Islet of Langerhans (tissue), 1 donor: ENCODE results near the gene ACTMAP.
"Not testable (repeated sequence)": the region's sequence is repeated elsewhere in the genome, so short reads cannot be mapped to it uniquely, and the experiment has no call there.

ENCODE experiments used
- FAIRE-seq: peaks from one replicate; lab custom pipeline; 2011; peaks lifted over from hg19 to GRCh38; lab: Jason Lieb, UNC

Gene ACTMAP

DNA sequence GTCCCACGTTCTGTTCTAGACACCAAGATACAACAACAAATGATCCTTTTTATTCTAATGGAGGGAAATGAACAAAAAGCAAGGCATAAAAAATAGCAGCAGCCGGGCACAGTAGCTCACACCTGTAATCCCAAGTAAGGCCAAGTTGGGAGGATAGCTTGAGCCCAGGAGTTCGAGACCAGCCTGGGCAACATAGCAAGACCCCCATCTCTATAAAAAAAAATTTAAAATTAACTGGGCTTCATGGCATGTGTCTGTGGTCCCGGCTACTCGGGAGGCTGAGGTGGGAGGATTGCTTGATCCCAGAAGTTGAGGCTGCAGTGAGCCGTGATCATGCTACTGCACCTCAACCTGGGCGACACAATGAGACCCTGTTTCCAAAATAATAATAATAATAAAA lies 26.1 kb upstream of the ACTMAP start:
- FAIRE-seq = no peak

DNA sequence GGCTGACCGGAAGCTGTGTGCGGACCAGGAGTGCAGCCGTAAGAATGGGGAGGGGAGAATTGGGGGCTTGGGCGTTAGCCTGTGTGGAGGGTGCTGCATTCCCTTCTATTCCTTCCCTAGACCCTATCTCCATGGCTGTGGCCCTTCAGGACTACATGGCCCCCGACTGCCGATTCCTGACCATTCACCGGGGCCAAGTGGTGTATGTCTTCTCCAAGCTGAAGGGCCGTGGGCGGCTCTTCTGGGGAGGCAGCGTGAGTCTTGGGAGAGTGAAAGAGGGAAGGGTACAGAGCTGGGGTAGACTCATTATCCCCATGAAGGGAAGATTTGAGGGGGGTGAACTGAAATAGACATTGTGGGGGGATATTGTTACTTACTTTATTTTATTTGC lies 25.4 kb upstream of the ACTMAP start:
- FAIRE-seq = no peak

DNA sequence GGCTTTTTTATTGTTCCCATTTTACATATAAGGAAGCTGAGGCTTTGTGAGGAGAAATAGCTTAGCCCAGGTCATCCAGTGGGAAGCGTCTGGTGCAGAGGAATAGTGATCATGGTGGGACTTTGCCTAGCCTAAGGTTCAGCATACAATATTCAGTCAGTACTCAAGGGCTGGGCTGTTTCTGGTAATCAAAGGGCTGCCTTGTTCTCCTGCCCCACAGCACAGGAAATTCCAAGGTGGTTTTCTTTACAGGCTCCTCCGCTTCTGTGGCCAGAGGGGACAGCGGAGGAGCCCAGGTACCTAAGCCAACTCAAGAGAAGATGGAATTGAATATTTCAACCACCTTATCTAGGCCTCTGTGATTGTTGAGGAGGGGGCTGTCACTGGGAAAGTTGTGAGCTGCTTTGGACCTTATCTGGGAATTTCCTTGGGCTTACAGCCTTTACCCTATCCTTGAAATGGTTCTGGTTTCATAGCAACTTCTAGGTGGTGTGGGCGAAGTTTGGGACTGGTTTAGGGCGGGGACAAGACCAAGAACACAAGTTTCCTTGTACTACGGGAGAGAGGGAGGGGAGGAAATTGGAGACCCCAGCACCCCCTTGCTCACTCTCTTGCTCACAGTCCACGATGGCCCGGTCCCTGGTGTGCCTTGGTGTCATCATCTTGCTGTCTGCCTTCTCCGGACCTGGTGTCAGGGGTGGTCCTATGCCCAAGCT lies 24.8 kb upstream of the ACTMAP start, which contains the start of gene MIA:
TSS of gene MIA (plus strand) at position 606 of the 716 bp plus-strand sequence. CDS start at position 628, 22 bp downstream.
- no peak for FAIRE-seq

DNA sequence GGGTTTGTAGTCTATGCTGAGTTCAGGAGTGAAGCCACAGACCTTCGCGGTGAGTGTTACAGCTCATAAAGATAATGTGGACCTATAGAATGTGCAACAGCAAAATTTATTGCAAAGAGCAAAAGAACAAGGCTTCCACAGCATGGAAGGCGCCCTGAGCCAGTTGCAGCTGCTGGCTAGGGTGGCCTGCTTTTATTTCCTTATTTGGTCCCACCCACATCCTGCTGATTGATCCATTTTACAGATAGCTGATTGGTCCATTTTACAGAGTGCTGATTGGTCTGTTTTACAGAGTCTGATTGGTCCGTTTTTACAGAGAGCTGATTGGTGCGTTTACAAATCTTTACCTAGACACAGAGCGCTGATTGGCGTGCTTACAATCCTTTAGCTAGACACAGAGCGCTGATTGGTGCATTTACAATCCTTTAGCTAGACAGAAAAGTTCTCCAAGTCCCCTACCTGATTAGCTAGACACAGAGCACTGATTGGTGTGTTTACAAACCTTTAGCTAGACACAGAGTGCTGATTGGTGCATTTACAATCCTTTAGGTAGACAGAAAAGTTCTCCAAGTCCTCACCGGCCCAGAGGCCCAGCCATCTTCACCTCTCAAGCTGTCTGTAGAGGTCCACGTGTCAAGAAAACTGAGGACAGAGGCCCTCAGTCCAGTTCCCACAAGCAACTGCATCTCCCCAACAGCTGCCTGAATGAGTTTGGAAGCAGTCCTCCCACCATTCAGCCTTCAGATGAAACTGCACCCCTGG lies 21.0 kb upstream of the ACTMAP start:
- not testable (repeated sequence) for FAIRE-seq

DNA sequence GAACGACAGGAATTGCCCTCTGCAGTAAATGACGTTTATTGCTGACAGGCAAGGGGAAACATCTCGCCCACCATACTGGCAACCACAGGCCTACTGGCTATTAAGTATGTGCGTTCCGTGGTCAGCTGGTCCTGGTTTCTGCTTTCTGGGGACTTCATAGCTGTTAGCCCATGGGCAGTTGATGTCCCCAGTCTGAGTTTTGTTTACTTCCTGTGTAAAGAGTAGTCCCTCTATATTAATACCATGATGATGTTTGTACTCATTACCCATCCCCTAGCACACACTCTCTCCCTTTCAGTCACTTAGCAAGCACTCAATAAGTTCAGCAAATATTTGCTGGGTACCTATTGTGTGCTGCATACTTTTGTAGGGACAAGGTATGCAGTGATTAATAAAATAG lies 18.6 kb upstream of the ACTMAP start:
- no peak for FAIRE-seq

DNA sequence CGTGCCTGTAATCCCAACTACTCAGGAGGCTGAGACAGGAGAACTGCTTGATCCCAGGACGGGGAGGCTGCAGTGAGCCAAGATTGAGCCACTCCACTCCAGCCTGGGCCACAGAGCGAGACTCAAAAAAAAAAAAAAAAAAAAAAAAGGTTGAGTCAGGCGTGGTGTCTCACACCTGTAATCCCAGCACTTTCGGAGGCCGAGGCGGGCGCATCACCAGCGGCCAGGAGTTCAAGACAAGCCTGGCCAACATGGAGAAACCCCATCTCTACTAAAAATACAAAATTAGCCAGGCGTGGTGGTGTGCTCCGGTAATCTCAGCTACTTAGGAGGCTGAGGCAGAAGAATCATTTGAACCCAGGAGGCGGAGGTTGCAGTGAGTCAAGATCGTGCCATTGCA lies 16.1 kb upstream of the ACTMAP start:
- not testable (repeated sequence) for FAIRE-seq

DNA sequence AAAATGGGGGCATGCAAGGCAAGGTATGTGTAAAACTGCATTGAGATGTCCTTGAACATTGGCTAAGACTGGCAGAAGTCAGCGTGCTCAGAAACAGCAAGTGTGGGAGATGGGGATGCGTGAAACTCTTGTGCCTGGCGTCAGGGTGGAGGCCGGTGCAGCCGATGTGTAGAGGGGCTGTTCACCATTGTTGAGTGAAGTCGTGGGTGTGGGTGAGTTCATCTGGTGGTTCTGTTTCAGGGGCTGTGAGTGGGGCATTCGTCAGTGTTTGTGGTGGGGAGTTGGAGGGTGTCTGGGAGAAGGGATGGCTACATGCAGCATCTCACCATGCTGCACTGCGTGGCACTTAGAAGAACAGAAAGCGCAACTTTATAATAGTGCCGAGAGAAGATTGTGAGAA lies 13.7 kb upstream of the ACTMAP start:
- no peak for FAIRE-seq

DNA sequence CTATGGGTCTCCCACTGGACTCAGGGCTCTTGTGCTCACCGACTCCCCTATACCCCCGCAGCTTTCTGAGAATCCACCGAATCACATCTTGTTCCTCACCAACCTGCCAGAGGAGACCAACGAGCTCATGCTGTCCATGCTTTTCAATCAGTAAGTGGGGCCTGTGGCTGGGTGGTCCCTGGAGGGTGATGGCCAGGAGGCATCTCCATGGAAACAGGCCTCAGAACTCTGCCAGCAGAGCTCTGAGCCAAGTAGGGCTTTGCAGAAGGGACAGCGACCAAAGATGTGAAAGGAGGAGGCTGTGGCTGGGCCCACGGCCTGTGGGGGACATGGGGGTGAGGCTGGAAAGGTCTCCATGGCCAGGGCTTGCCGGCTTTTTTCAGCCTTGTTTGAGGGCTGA lies 13.2 kb upstream of the ACTMAP start:
- no peak for FAIRE-seq

DNA sequence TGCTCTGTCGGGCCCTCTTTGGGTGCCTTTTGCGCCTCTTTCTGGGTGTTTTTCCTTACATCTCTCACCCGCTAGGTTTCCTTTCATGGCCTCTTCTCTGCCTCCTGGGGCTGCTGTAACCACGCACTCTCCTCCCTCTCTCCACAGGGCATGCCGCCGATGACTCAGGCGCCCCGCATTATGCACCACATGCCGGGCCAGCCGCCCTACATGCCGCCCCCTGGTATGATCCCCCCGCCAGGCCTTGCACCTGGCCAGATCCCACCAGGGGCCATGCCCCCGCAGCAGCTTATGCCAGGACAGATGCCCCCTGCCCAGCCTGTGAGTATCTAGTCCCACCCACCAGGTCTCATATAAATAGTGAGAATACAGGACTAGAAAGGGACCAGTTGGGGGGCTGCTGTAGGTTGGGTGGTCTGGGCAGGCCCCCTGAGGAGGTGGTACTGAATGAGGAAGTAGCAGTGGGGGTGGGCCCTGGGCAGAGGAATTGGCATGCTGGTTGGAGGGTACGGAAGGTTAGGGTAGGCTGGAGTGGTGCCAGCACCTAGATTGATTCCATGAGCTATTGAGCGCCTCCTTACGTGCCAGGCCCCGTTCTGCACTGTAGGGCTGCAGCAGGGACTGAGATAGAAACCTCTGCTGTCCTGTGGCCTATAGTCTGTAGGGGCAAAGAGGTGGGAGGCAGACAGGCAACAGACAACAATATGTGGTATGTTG lies 12.6 kb upstream of the ACTMAP start:
- no peak for FAIRE-seq

DNA sequence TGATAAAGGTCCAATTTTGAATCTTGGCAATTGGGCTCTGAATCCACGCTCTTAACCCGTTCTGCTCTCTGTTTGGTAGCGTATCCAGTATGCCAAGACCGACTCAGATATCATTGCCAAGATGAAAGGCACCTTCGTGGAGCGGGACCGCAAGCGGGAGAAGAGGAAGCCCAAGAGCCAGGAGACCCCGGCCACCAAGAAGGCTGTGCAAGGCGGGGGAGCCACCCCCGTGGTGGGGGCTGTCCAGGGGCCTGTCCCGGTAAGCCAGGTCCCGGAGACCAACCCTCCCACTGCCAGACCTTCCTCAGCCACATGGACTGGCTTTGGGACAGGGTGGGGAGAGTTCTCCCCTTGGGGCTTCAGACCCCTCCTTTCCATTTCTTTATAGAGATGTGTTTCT lies 9.1 kb upstream of the ACTMAP start:
- FAIRE-seq = no peak

DNA sequence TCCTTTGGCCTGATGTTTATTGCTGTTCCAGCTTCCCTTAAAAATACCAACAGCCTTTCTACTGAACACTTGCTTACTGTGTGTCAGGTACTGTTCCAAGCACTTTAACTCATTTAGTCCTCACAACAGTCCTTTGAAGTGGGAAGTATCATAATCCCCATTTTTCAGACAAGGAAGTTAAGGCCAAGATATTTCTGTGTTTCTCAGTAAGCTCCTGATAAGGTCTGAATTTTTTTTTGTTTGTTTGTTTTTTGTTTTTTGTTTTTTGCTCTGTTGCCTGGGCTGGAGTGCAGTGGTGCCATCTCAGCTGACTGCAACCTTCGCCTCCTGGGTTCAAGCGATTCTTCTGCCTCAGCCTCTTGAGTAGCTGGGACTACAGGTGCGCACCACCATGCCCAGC lies 8.2 kb upstream of the ACTMAP start:
- no peak for FAIRE-seq

DNA sequence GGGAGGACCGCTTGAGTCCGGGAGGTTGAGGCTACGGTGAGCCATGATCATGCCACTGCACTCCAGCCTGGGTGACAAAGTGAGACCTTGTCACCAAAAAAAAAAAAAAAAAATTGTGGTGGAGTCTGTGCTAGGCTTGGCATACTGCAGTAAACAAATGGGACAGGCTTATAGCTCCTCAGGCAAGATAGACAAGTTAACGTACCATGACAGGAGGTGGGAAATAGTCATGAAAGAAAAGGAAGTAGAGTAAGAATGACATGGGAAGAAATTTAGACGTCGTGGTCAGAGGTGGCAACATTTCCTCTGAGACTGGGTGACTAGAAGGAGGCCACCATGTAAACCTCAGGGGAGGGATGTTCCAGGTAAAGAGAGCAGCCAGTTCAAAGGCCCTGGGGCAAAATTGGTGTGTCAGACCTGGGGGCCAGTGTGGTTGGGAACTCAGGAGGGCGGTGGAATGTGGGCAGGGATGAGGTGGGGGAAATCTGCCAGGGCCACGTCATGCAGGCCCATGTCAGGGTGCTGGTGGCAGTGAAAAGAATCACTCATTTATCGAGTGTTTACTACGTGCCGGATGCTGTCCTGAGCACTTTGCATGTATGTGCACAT lies 6.3 kb upstream of the ACTMAP start:
- no peak for FAIRE-seq

DNA sequence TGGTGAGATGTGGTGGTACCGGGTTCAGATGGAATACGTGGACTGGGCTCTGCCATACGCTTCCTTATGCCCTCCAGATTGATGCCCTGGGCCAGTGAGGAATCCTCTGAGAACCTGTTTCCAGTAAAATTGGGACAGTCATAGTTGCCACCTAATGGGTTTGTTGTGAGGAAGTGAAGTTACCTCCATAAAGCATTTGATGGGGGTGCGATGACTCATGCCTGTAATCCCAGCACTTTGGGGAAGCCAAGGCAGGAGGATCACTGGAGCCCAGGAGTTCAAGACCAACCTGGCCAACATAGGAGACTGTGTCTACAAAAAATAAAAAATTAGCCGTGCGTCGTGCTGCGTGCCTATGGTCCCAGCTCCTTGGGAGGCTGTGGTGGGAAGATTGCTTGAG lies 5.5 kb upstream of the ACTMAP start:
- FAIRE-seq = no peak

DNA sequence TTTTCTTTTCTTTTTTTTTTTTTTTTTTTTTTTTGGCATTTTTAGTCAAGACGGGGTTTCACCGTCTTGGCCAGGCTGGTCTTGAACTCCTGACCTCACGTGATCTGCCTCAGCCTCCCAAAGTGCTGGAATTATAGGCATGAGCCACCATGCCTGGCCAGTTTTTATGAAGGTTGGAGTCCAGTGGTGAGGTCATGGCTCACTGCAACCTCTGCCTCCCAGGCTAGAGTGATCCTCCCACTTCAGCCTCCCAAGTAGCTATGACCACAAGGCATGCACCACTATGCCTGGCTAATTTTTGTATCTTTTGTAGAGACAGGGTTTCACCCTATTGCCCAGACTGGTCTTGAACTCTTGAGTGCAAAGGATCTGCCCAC lies 5.0 kb upstream of the ACTMAP start:
- no peak for FAIRE-seq

DNA sequence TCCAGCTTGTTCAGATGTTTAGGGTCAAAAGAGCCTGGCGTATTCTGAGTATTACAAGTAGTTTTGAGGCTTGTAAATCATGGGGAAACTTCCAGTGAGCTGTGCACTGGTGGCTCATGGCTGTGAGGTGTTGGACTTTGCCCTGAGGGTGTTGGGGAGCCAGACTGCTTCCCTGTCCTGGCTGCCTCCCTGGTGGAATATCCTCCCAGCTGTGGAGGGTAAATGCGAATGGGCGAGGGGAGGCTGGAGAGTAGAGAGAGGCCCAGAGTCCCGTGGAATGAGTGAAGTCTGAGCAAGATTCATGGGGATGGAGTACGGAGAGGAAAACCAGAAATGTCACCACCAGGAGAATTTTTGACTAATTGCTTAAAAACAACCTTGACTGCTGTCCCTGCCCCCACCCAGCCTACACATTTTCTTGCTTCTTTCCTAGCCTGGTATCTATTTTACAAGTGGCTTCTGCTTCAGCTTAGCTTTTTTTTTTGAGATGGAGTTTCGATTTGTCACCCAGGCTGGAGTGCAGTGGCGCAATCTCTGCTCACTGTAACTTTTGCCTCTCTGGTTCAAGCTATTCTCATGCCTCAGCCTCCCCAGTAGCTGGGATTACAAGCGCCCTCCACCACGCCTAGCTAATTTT lies 4.5 kb upstream of the ACTMAP start:
- FAIRE-seq = no peak

DNA sequence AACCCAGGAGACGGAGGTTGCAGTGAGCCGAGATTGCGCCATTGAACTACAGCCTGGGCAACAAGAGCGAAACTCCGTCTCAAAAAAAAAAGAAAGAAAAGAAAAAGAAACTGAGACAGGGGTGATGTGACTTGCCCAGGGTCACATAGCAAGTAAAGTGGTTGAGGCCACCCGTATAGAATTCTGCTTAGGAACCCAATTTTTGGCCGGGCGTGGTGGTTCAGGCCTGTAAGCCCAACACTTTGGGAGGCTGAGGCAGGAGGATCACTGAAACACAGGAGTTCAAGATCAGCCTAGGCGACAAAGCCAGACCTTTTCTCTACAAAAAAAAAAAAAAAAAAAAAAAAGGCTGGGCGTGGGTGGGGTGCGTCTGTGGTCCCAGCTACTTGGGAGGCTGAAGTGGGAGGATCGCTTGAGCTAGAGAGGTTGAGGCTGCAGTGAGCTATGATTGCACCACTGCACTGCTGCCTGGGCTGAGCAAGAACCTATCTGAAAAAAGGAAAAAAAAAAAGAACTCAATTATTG lies 2.0 kb upstream of the ACTMAP start:
- no peak for FAIRE-seq

DNA sequence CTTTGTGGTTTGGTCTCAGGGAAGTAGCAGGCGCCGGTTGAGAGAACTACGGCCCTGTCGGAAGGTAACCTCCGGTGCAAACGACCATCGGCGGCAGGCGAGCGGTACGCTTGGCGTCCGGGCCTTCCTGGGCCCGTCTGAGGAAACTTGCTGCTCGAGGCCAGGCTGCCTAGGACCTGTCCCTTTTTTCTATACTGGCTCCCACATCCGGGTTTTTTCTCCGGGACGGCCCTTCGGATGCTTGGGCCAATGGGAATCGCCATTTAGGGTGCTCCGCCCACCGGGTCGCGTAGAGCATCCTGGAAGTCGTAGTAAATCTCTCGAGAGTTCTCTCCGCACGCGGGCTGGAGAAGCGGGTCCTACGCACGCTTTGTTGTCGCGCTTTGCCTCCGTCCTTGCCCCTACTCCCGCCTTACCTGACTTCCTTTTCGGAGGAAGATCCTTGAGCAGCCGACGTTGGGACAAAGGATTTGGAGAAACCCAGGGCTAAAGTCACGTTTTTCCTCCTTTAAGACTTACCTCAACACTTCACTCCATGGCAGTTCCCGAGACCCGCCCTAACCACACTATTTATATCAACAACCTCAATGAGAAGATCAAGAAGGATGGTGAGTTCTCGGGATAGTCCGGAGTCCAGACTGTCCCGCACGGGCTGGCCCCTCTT lies 729 bp upstream of the ACTMAP start, which contains the start of gene SNRPA:
TSS of gene SNRPA (plus strand) at position 330 of the 664 bp plus-strand sequence. CDS start at position 536, 206 bp downstream.
- peak; percentile 17 for FAIRE-seq

DNA sequence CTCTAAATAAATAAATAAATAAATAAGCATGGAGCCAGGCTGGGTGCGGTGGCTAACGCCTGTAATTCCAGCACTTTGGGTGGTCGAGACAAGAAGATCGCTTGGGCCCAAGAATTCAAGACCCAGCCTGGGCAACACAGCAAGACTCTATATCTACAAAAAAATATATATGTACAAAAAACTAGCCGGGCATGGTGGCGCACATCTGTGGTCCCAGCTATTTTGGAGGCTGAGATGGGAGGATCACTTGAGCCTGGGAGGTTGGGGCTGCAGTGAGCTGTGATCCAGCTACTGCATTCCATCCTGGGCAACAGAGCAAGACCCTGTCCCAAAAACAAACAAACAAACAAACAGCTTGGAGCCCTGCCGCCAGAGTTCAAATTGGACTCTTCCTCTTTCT lies 2.7 kb downstream of the ACTMAP start:
- FAIRE-seq = no peak

DNA sequence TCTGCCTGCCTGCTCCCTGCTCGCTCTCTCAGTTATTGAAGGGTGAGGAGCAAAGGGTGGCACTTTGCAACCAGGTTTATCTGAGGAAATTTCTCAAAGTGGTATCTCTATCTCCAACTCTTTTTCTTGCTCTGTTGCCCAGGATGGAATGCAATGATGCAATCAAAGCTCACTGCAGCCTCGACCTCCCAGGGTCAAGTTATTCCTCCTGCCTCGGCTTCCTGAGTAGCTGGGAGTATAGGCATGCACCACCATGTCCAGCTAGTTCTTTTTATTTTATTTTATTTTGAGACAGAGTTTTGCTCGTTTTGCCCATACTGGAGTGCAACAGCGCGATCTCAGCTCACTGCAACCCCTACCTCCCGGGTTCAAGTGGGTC lies 4.9 kb downstream of the ACTMAP start:
- no peak for FAIRE-seq

DNA sequence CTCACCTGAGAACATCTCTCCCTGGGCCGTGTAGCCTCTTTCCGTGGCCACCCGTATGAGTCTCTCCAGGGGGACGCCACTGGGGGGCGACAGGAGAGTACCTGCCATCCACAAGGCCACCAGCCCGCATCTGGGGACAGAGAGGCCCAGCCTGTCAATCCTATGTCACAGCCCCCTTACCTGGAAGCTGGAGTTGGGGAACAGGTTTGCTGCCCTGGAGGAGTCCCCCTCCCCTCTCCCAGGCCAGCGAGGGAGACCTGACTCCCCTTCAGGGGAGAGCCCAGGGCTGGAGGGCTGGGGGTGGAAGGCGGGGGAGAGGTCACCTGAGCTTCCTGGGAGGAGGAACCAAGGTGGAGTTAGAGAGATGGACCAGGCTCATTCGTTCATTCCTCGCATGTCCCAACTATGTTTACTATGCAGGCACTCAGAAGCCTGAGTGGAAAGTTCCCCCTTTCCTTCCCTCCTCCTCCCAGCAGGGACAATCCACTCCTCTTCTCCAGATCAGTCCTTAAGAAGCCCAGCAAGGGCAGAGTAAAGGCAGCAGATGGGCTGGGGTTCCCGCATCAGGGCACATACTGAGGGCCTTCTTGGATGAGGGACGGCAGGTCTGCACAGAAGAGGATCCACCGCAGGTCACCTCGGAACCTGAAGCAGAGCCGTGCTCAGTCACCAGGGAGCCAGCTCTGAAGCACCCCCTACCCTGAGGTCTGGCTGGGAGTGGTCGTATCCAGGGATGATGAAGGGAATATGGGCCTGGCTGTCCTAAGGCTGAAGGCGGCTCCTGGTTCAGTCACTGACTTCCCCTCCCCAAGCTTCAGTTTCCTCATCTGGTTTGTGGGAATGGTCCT lies 5.5 kb downstream of the ACTMAP start:
- FAIRE-seq = no peak

DNA sequence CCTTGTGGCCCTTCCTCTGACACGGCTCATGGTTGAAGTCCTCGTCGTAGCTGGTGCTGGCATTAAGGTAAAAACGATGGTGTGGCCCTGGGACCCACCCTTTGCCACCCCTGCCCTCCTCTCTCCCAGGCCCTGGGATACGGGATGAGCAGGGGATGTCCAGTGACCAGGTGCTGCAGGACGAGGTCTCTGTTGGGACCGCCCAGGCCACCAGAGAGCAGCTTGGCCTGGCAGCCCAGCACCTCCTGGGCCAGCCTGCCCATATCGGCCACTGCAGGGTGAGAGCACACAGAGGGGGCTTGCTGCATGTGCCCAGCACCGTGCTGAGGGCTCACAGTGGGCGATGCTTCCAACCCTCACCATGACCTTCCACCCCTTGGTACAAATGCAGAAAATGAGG lies 6.4 kb downstream of the ACTMAP start:
- FAIRE-seq = no peak
